ENCODE results near the gene FXN. TPM values are rescaled to one million over a fixed set of nuclear protein-coding genes. Genes with fewer than 3 reads are reported as not detected.
"Not testable (repeated sequence)": the region's sequence is repeated elsewhere in the genome, so short reads cannot be mapped to it uniquely, and the experiment has no call there.

The FXN gene
- total RNA-seq, 1 donor from 2014 or later, result 17.5 TPM

GRCh38 chr9:69023650-69024049, 11.9 kb upstream of the FXN start:
- DNase-seq (ENCODE audit: low spot score), result no peak

GRCh38 chr9:69027355-69028097, 8.0 kb upstream of the FXN start:
- DNase-seq (ENCODE audit: low spot score), result no peak

GRCh38 chr9:69028754-69029153, 6.8 kb upstream of the FXN start:
- no peak for DNase-seq (ENCODE audit: low spot score)

- DNase-seq (ENCODE audit: low spot score), result no peak
These were observed 6.0 kb upstream of the FXN start for GRCh38 chr9:69029535-69029934.

GRCh38 chr9:69030851-69031645, 4.5 kb upstream of the FXN start:
- DNase-seq (ENCODE audit: low spot score), result no peak

GRCh38 chr9:69034071-69034470, 1.5 kb upstream of the FXN start:
- no peak for DNase-seq (ENCODE audit: low spot score)

GRCh38 chr9:69036309-69036708, 757 bp downstream of the FXN start:
- no peak for DNase-seq (ENCODE audit: low spot score)

- DNase-seq (ENCODE audit: low spot score), result no peak
These were observed 1.2 kb downstream of the FXN start for GRCh38 chr9:69036799-69037198.

GRCh38 chr9:69040646-69041045, 5.1 kb downstream of the FXN start:
- DNase-seq (ENCODE audit: low spot score), result no peak

GRCh38 chr9:69044240-69045219, 9.0 kb downstream of the FXN start:
- no peak for DNase-seq (ENCODE audit: low spot score)

- DNase-seq (ENCODE audit: low spot score), result no peak
These were observed 10.3 kb downstream of the FXN start for GRCh38 chr9:69045821-69046220.

- no peak for DNase-seq (ENCODE audit: low spot score)
These were observed 11.2 kb downstream of the FXN start for GRCh38 chr9:69046723-69047122.

- no peak for DNase-seq (ENCODE audit: low spot score)
These were observed 11.8 kb downstream of the FXN start for GRCh38 chr9:69047371-69047770.

- DNase-seq (ENCODE audit: low spot score), result no peak
These were observed 13.5 kb downstream of the FXN start for GRCh38 chr9:69049094-69049493.

GRCh38 chr9:69050936-69051335, 15.4 kb downstream of the FXN start:
- not testable (repeated sequence) for DNase-seq (ENCODE audit: low spot score)

- DNase-seq (ENCODE audit: low spot score), result no peak
These were observed 19.4 kb downstream of the FXN start for GRCh38 chr9:69054989-69055388.

GRCh38 chr9:69056191-69056815, 20.8 kb downstream of the FXN start:
- DNase-seq (ENCODE audit: low spot score), result no peak

GRCh38 chr9:69058101-69058500, 22.5 kb downstream of the FXN start:
- DNase-seq (ENCODE audit: low spot score), result no peak

GRCh38 chr9:69060766-69061165, 25.2 kb downstream of the FXN start:
- no peak for DNase-seq (ENCODE audit: low spot score)

- DNase-seq (ENCODE audit: low spot score), result no peak
These were observed 26.6 kb downstream of the FXN start for GRCh38 chr9:69062195-69062594.

- DNase-seq (ENCODE audit: low spot score), result no peak
These were observed 28.3 kb downstream of the FXN start for GRCh38 chr9:69063839-69064238.

GRCh38 chr9:69065660-69066059, 30.1 kb downstream of the FXN start:
- DNase-seq (ENCODE audit: low spot score), result no peak

All from ureter (tissue), 1 donor.